GM19455 (cell line): Measurements from ENCODE around the gene DUSP19.

ENCODE experiments used
- ATAC-seq: cut with Tn5 transposase; IDR thresholded peaks from one replicate; pipeline ENCODE4 v1.9.1; 2021; ENCODE audit not compliant: unreplicated experiment

DUSP19 gene

GRCh38 chr2:183063083-183063482, 15.5 kb upstream of the DUSP19 start:
- no peak for ATAC-seq

DNA sequence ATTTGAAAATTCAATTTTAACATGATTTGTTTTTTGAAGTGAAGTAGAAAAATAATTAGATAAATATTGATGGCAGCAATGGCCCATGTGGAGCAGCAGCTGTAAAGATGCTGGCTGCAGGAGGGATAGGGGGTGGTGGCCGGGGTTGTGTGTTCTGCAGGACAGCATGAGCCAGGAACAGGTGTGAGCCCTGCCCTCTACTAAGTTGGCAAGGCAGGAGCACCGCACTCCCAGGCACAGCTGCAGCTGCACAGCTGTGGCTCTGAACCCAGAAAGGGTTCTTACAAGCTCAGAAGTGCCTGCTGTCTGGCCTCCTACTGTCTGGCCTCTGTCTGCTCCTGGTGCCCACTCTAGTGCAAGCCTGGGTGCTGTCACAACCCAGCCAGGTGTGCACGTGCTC, 10.0 kb upstream of the DUSP19 start:
- no peak for ATAC-seq

DNA sequence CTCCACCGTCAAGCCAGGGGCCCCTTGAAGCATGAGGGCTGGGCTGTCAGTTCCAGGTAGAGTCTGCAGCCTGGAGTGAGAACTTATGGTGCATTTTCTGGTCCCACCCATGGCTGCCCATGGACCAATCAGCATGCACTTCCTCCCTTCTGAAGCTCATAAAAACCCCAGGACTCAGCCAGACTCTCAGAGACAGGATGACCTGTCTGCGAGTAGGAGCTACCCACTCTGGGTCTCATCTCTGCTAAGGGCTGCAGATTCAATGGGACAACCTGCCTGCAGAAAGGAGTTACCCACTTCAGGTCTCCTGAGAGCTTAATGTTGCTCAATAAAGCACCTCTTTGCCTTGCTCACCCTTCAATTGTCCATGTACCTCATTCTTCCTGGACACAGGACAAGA, 9.4 kb upstream of the DUSP19 start:
- no peak for ATAC-seq

GRCh38 chr2:183070942-183071844, 7.4 kb upstream of the DUSP19 start:
- no peak for ATAC-seq

DNA sequence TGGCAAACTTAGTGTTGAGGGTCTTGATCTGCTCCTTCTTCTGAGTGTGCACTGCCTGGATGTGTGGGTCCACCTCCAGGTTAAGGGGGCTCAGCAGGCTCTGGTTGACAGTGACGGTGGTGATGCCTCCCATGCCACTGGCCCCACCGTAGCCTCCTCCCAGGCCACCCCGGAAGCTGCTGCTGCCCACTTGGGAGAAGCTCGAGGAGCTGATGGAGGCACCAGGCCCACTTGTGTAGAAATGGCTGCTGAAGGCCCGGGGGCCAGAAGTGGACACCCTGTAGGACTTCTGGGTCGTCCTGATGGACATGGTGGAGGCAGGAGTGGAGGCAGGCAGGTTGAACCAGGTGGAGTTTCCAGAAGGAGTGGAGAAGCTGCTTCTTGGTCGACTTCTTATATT, 6.4 kb upstream of the DUSP19 start:
- ATAC-seq, result no peak

DNA sequence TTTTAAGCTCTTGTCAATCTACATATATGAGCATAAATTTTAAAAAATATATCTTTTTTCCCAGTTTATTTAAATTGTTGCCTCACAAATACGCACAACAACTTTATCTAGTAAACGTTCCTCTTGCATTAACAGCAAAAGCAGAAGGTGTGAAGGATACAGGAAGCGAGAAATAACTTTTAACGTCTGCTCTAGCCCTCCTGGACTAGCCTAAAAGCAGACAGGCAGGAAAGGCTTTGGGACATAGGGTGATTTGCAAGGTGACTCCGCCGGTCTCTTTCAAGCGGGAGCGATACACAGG, 434 bp upstream of the DUSP19 start:
- ATAC-seq, result no peak

GRCh38 chr2:183079139-183079775, 710 bp downstream of the DUSP19 start:
- peak; percentile 17 for ATAC-seq

DNA sequence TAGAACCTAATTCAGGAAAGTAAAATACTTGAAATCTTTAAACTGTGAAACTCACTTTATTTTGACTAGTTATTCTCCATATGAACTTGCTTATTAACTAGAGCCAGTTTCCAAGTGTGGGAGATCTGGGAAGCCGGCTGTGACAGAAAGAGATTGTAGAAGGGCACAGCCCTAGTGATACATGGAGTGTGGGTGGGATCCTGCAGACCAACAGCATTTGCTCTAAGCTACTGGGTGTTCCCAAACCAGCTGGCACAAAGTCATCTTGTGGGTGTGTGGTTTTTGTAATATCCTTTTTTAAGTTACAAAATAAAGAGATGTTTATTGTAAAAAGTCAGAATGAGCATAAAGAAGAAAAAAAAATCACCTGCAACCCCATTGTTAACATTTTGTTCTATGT, 3.4 kb downstream of the DUSP19 start:
- ATAC-seq, result no peak

- no peak for ATAC-seq
Measured at GRCh38 chr2:183088061-183088460, 9.5 kb downstream of the DUSP19 start.

DNA sequence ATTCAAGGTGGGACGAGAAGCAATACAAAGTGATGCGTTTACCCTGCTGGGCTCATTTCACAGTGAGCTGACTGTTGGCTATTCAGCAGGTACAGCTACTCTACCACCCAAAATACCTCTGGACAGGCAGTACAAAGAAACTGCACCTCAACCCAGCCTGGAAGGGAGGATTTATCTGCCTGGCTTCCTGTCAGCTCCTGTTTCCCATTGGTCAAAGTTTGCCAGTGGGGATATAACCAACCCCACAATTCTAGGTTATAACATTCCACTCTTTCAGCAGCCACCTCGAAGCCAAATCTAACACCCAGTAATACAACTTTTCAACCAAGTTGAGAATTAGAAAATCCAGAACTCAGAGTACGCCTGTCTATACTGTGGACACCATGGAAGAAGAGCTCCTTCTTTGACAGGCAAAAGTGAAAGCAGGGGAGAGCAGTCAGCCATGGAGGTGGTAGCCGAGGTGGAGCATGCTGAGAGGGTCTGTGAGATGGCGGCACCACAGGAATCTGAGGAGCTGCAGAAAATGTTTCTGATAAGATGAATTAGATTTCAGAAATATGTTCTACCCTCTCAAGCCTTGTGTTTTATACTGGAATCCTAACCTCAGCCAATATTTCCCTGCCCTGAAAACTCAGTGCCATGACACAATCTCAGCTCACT, 10.8 kb downstream of the DUSP19 start:
- no peak for ATAC-seq

DNA sequence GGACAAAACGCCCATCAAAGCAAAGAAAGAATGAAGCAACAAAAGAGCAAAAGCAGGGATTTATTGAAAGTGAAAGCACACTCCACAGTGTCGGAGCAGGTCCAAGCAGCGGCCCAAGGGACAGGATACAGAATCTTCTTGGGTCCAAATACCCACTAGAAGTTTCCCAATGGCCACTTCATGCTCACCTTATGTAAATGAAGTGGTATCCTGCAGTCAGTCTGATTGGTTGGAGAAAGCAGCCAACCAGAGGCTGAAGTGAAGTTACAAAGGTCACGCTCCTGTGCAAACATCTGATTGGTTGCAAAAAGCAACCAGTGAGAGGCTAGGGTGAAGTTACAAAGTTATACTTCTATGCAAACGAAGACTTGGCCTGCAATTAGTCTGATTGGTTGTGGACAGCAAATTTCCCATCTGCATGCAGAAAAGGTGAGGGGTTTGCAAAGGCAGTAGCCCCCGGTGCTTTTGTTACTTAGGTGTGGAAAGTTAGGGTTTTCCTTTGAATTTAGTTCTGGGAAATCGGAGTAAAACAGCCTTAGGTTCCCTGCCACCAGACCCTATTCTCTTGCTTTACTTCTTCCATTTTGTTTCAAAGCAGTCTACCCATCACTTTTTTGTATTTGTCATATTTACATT, 12.9 kb downstream of the DUSP19 start:
- no peak for ATAC-seq

GRCh38 chr2:183091954-183092345, 13.4 kb downstream of the DUSP19 start:
- no peak for ATAC-seq

- peak; percentile 87 for ATAC-seq
Measured at GRCh38 chr2:183093857-183094657, 15.5 kb downstream of the DUSP19 start.

DNA sequence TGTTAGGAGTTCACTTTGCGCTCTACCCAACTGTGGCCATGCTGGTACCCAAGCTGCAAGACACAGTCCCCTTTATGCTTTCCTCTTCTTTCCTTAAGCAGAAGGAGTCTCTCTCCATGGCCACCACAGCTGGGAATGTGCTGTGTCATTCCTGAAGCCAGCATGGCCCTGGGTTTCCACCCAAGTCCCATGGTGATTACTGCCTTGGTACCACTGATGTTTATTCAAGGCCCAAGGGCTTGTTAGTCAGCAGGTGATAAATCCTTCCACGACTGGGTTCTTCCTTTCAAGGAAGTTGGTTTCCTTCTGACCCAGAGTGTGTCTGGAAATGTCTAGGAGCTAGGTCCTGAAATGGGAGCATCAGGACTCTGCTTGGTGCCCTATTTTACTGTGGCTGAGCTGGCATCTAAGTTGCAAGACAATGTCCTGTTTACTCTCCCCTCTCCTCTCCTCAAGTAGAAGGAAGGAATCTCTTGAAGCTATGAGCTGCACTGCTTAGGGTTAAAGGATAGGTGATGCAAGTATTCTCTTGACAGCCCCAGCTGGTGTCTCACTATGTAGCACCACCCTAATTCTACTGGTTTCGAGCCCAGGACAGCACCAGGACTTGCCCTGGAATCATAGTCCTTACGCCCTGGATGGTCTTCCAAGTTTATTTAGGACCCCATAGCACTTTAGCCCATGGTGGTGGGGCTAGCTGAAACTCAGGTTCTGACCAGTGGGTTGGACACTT, 27.0 kb downstream of the DUSP19 start:
- no peak for ATAC-seq

DNA sequence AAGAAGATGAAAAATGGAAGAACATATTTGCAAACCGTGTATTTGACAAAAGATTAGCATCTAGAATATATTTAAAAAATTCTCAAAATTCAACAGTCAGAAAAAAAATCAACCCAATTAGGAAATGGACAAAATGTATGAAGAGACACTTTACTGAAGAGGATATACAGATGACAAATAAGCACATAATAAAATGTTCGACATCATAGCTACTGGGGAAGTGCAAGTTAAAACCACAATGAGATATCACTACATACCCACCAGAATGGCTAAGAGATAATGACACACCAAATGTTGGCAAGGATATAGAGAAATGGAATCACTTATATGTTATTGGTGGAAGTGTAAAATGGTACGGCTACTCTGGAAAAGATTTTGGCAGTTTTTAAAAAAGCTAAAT, 34.0 kb downstream of the DUSP19 start:
- ATAC-seq, result no peak

DNA sequence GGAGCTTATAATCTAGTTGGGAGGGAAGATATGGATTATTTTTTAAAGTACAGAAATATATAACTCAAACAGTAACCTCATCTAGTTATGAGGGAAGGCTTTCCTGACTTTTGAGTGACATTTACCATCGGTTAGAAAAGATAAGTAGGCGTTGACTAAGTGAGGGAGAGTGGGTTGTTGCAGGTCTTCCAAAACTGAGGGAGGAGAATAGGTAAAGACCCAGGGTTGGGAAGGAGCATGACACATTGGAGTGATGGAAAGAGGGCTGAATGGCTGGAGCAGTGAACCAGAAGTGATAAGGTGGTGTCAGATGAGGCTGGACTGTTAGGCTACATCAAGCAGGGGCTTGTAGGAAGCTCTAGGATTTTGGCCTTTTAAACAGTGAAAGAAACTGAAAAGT, 35.1 kb downstream of the DUSP19 start:
- no peak for ATAC-seq

DNA sequence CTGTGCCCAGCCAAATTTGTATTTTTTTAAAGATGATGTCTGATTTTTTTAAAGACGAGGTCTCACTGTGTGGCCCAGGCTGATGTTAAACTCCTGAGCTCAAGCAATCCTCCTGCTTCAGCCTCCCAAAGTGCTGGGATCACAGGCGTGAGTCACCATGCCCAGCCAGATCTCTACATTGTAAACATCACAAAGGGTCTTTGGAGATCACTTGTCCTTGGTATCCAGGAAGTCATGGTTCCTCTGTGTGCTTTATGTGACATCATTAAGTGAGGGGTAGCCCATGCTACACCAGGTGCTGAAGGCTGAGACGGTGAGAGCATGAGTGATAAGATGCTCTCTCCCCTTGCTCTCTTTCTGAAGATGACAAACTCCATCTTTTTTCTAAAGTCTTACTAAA, 38.7 kb downstream of the DUSP19 start:
- ATAC-seq, result no peak

GRCh38 chr2:183123117-183123958, 44.8 kb downstream of the DUSP19 start:
- no peak for ATAC-seq

DNA sequence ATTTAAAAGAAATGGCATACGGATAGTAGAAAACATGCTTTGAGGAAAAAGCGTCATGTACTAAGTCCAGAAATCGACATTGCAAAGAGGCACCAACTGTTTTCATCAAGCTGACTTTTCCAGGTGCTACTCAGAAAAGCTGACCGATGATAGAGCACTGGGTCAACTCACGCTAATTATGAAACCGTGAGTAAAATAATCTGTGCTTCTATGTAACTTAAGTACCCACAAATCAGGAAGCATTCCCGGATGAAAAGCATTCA, 45.3 kb downstream of the DUSP19 start:
- ATAC-seq, result peak; percentile 39
